PC-9 (cell line): ENCODE results near the gene PRKCH. TPM values are rescaled to one million over a fixed set of nuclear protein-coding genes. Genes with fewer than 3 reads are reported as not detected.

Experiments used
- BruUV-seq: library from RNA; stranded (reverse); fragments of 400-500 nt; replicated peaks from 2 replicates; lab custom pipeline; 2021; lab: Mats Ljungman, UMichigan
- CTCF ChIA-PET: fragments of 300-600 bp; sonication (Branson Sonifier 250); formaldehyde crosslinking; loops from one replicate; lab custom pipeline; 2022; ENCODE audit warnings: antibody characterized with exemption; lab: Charles Lee
- POLR2A ChIA-PET: fragments of 300-600 bp; sonication (Branson Sonifier 250); formaldehyde crosslinking; loops from one replicate; lab custom pipeline; 2022; ENCODE audit warnings: antibody characterized with exemption; ENCODE audit not compliant: unreplicated experiment; lab: Charles Lee
- DNase-seq, 2 experiments: peaks; one replicate each; pipeline versions ENCODE4 v3.0.0 to v3.0.0-alpha.2; 2015 to 2022; ENCODE audit warnings: mixed read lengths in 1 of 2
- H2AFZ ChIP-seq: fragments of 200-600 bp; sonication (generic); 2 replicates; pipeline ENCODE4 v1.8.1; 2017; ENCODE audit warnings: antibody characterized with exemption
- H3F3A ChIP-seq: fragments of 200-600 bp; sonication (generic); 2 replicates; pipeline ENCODE4 v1.8.1; 2017; ENCODE audit warnings: antibody characterized with exemption, mild to moderate bottlenecking, low read depth; ENCODE audit not compliant: insufficient read depth
- H3K27ac ChIP-seq: fragments of 200-600 bp; sonication (generic); 2 replicates; pipeline ENCODE4 v1.6.1; 2016; ENCODE audit warnings: mixed run types
- H3K27me3 ChIP-seq: fragments of 200-600 bp; sonication (generic); 2 replicates; pipeline ENCODE4 v1.6.1; 2016; ENCODE audit warnings: low read depth, mixed run types; ENCODE audit not compliant: insufficient read depth
- H3K36me3 ChIP-seq: fragments of 200-600 bp; sonication (generic); 2 replicates; pipeline ENCODE4 v1.6.1; 2016; ENCODE audit warnings: low read depth, mixed run types
- H3K4me1 ChIP-seq: fragments of 200-600 bp; sonication (generic); replicated peaks from 2 replicates; pipeline ENCODE4 v1.6.1; 2016; ENCODE audit warnings: mixed run types; ENCODE audit not compliant: insufficient read depth
- H3K4me2 ChIP-seq: fragments of 200-600 bp; sonication (generic); 2 replicates; pipeline ENCODE4 v1.6.1; 2017; ENCODE audit warnings: mixed run types
- H3K4me3 ChIP-seq: fragments of 200-600 bp; sonication (generic); 2 replicates; pipeline ENCODE4 v1.6.1; 2016; ENCODE audit warnings: mixed run types
- H3K79me2 ChIP-seq: fragments of 200-600 bp; sonication (generic); 2 replicates; pipeline ENCODE4 v1.6.1; 2017; ENCODE audit warnings: low read depth, mixed run types
- H3K9me2 ChIP-seq: fragments of 200-600 bp; sonication (generic); 2 replicates; pipeline ENCODE4 v1.8.1; 2017; ENCODE audit warnings: mild to moderate bottlenecking; ENCODE audit not compliant: insufficient read depth
- H3K9me3 ChIP-seq: fragments of 200-600 bp; sonication (generic); 2 replicates; pipeline ENCODE4 v1.8.1; 2016; ENCODE audit warnings: low read depth; ENCODE audit not compliant: insufficient read depth
- H4K20me1 ChIP-seq: fragments of 200-600 bp; sonication (generic); 2 replicates; pipeline ENCODE4 v1.8.1; 2017; ENCODE audit not compliant: insufficient read depth
- CTCF ChIP-seq: fragments of 200-600 bp; sonication (generic); conservative IDR thresholded peaks from 2 replicates; pipeline ENCODE4 v1.6.1; 2017; ENCODE audit warnings: mixed run types, antibody characterized with exemption, mild to moderate bottlenecking, moderate library complexity
- EZH2 ChIP-seq: fragments of 200-600 bp; sonication (generic); IDR thresholded peaks from 2 replicates; pipeline ENCODE4 v1.8.0; 2017; ENCODE audit warnings: antibody characterized with exemption, low read depth
- intact Hi-C: fragments of 100-400 bp; cut with micrococcal nuclease; formaldehyde crosslinking; loops from one replicate; pipeline ENCODE4 v1.10.0; 2022; ENCODE audit not compliant: unreplicated experiment
- total RNA-seq: library from RNA; stranded (reverse); gene quantifications from 2 replicates; pipeline ENCODE4 v1.2.3, GENCODE V29; 2021

The PRKCH gene
- total RNA-seq, 1 experiment from 2014 or later = 32.4 TPM

- intact Hi-C loops = no loop called here
- CTCF ChIA-PET = no interaction called here
These were observed 251.9 kb downstream of the PRKCH start for GRCh38 chr14:61573321-61573720.

DNA sequence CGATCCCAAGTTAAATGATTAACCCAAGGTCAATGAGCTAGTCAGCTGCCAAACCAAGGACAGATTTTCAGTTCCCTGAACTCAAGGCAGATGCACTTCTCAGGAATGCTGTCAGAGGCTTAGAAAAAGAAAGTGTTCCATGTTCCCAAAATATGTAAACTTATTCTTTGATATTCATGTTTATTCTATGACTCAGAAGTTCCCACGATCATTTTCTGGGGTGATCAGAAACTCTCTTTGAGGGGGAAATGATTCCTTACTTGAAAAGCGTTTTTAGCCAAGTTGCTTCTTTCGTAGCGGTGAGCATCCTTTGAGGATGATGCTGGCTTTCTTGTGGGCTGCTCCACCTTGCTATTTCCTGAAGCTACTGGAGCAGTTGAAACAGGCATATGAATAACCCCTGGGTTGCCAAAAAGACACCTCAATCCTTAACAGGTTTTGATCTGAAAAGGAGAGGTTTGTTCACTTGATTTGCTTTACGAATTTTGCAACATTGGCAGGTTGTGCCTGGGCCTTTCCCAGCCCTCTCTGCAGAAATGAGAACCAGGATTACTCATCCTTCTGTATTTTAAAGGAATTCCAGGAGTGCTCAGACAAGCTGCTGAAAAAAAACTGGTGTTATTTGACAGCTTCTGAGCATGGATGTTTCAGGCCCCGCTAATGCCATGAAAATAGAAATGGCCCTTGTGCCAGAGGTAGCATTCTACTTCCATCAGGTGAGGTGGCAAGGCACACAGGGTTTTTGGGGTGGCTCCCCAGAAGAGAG is 252.6 kb downstream of the PRKCH start:
- peak in 1 of 2 experiments; percentile 78 for DNase-seq
- TF ChIP-seq CTCF = no peak
- TF ChIP-seq EZH2 = no peak
- H3K27ac ChIP-seq = peak overlapping the region; percentile 59
- no peaks in the 10 kb centered on the region for H3K36me3 ChIP-seq
- intact Hi-C loops = no loop called here
- H3K79me2 ChIP-seq = peaks cover 14% of the 10 kb centered on the region
- peak overlapping the region; percentile 27; the same call in 1 of the 2 replicates for H3K4me2 ChIP-seq
- peaks cover 91% of the 10 kb centered on the region for H3K4me1 ChIP-seq
- no peak overlapping the region for H2AFZ ChIP-seq
- no peaks in the 10 kb centered on the region for H4K20me1 ChIP-seq
- H3K9me3 ChIP-seq = no peaks in the 10 kb centered on the region
- no TSS peak for BruUV-seq
- peaks cover 41% of the 10 kb centered on the region for H3F3A ChIP-seq
- no peak overlapping the region for H3K4me3 ChIP-seq
- H3K9me2 ChIP-seq = no peaks in the 10 kb centered on the region
- CTCF ChIA-PET = interaction anchor here (0.7 to 0.8 kb wide), 2 partner anchors 20 to 158 kb away, joined by 3 to 5 read pairs; no protein-coding TSS in a partner anchor
- H3K27me3 ChIP-seq = no peaks in the 10 kb centered on the region
- POLR2A ChIA-PET = interaction anchor here (0.6 to 0.7 kb wide), 2 partner anchors 9 to 49 kb away, joined by 4 read pairs; no protein-coding TSS in a partner anchor

More at GRCh38 chr14:61573321-61573720, 251.9 kb downstream of the PRKCH start:
- no TSS peak for BruUV-seq
- Histone ChIP-seq H3K27me3 (no peaks in the 10 kb centered on the region), H2AFZ (no peak overlapping the region), H3K36me3 (no peaks in the 10 kb centered on the region), H3K4me1 (peaks cover 91% of the 10 kb centered on the region), H4K20me1 (no peaks in the 10 kb centered on the region), H3K79me2 (peaks cover 15% of the 10 kb centered on the region), H3K27ac (peak overlapping the region; percentile 59), H3K4me3 (no peak overlapping the region), H3F3A (peaks cover 47% of the 10 kb centered on the region), H3K4me2 (peak overlapping the region; percentile 27; the same call in 1 of the 2 replicates), H3K9me2 (no peaks in the 10 kb centered on the region), H3K9me3 (no peaks in the 10 kb centered on the region)
- POLR2A ChIA-PET = no interaction called here
- no peak for DNase-seq
- TF ChIP-seq EZH2 (no peak), CTCF (no peak)

- DNase-seq = no peak
- Histone ChIP-seq H3K9me3 (no peaks in the 10 kb centered on the region), H3K27me3 (no peaks in the 10 kb centered on the region), H3F3A (peaks cover 36% of the 10 kb centered on the region), H3K27ac (peak overlapping the region; percentile 59), H3K36me3 (no peaks in the 10 kb centered on the region), H3K9me2 (no peaks in the 10 kb centered on the region), H2AFZ (no peak overlapping the region), H3K4me1 (peaks cover 87% of the 10 kb centered on the region), H3K4me2 (peak overlapping the region; percentile 27; the same call in 1 of the 2 replicates), H3K79me2 (peaks cover 10% of the 10 kb centered on the region; the same call in 1 of the 2 replicates), H4K20me1 (no peaks in the 10 kb centered on the region), H3K4me3 (no peak overlapping the region)
- TF ChIP-seq CTCF = no peak
- TF ChIP-seq EZH2 = no peak
- intact Hi-C loops = no loop called here
- ChIA-PET POLR2A (interaction anchor here (0.6 to 0.7 kb wide), 2 partner anchors 10 to 49 kb away, joined by 4 read pairs; no protein-coding TSS in a partner anchor), CTCF (interaction anchor here (0.5 to 0.8 kb wide), 3 partner anchors 21 to 1408 kb away, joined by 3 to 6 read pairs (median 5); no protein-coding TSS in a partner anchor)
- BruUV-seq = no TSS peak
These were observed 253.1 kb downstream of the PRKCH start for GRCh38 chr14:61574514-61574807.
